Lower lobe of right lung (tissue), 2 donors: ENCODE data around the gene FBXO17. TPM values are rescaled to one million over a fixed set of nuclear protein-coding genes. Genes with fewer than 3 reads are reported as not detected.

Source experiments
- ATAC-seq, 2 donors: fragments of 200-7000 bp; cut with Tn5 transposase; one replicate each; pipeline ENCODE4 v1.9.1; 2020 to 2022; ENCODE audit warnings: mild to moderate bottlenecking in 2 of 2, moderate library complexity in 2 of 2
- DNase-seq: peaks from one replicate; pipeline ENCODE4 v3.0.0-alpha.2; 2020
- H3K27ac ChIP-seq: fragments of 200-600 bp; one replicate; pipeline ENCODE4 v1.8.0; 2022
- H3K27me3 ChIP-seq: fragments of 200-600 bp; one replicate; pipeline ENCODE4 v1.8.0; 2022; ENCODE audit warnings: low read depth
- H3K36me3 ChIP-seq: fragments of 200-600 bp; one replicate; pipeline ENCODE4 v1.8.0; 2022; ENCODE audit warnings: mild to moderate bottlenecking
- H3K4me1 ChIP-seq: fragments of 200-600 bp; one replicate; pipeline ENCODE4 v1.8.0; 2022
- H3K4me3 ChIP-seq: fragments of 200-600 bp; one replicate; pipeline ENCODE4 v1.8.0; 2022; ENCODE audit warnings: mild to moderate bottlenecking
- H3K9me3 ChIP-seq: fragments of 200-600 bp; one replicate; pipeline ENCODE4 v1.8.0; 2022
- CTCF ChIP-seq: fragments of 200-600 bp; IDR thresholded peaks from one replicate; pipeline ENCODE4 v1.8.0; 2022; ENCODE audit warnings: antibody characterized with exemption, mild to moderate bottlenecking
- intact Hi-C: fragments of 100-400 bp; cut with DNase I; formaldehyde crosslinking; loops from one replicate; pipeline ENCODE4 v1.11.0; 2022
- total RNA-seq: library from RNA; stranded (reverse); fragmentation: NEBNext Ultra II Directional; extraction: Animal tissue kit (Norgen Biotek cat#: 25700); gene quantifications from one replicate; pipeline ENCODE4 v1.2.1, GENCODE V29; 2021
- donor health status: DM: no; HTN: yes; CAD: no; lungs with severe emphysema.

The FBXO17 gene
- total RNA-seq, 1 donor from 2014 or later = 10.5 TPM

- DNase-seq = no peak
Observed at GRCh38 chr19:38933544-38933943, 42.0 kb downstream of the FBXO17 start.

GRCh38 chr19:38932425-38933179 is 42.9 kb downstream of the FBXO17 start:
- H3K4me3 ChIP-seq = no peak overlapping the region
- ATAC-seq = no peak
- peaks cover 30% of the 10 kb centered on the region for H3K4me1 ChIP-seq
- peak; percentile 26 for TF ChIP-seq CTCF
- H3K36me3 ChIP-seq = peaks cover 22% of the 10 kb centered on the region
- H3K27me3 ChIP-seq = no peaks in the 10 kb centered on the region
- H3K9me3 ChIP-seq = peaks cover 3% of the 10 kb centered on the region
- intact Hi-C loops = no loop called here
- DNase-seq = no peak
- no peak overlapping the region for H3K27ac ChIP-seq

More at GRCh38 chr19:38933544-38933943, 42.0 kb downstream of the FBXO17 start:
- no peak for ATAC-seq
- H3K27ac ChIP-seq = no peak overlapping the region
- intact Hi-C loops = no loop called here
- peaks cover 30% of the 10 kb centered on the region for H3K4me1 ChIP-seq
- no peak overlapping the region for H3K4me3 ChIP-seq
- peaks cover 3% of the 10 kb centered on the region for H3K9me3 ChIP-seq
- H3K36me3 ChIP-seq = peaks cover 22% of the 10 kb centered on the region
- TF ChIP-seq CTCF = no peak
- H3K27me3 ChIP-seq = no peaks in the 10 kb centered on the region

GRCh38 chr19:38931521-38931793 is 44.1 kb downstream of the FBXO17 start:
- Histone ChIP-seq H3K27me3 (no peaks in the 10 kb centered on the region), H3K36me3 (peaks cover 22% of the 10 kb centered on the region), H3K9me3 (peaks cover 3% of the 10 kb centered on the region), H3K27ac (peak overlapping the region; percentile 92), H3K4me3 (peak overlapping the region; percentile 89), H3K4me1 (peaks cover 30% of the 10 kb centered on the region)
- intact Hi-C loops = no loop called here
- no peak for TF ChIP-seq CTCF
- ATAC-seq (no peak), DNase-seq (no peak)

- H3K27me3 ChIP-seq = no peaks in the 10 kb centered on the region
- peak; percentile 99 for DNase-seq
- peaks cover 3% of the 10 kb centered on the region for H3K9me3 ChIP-seq
- H3K4me1 ChIP-seq = peaks cover 30% of the 10 kb centered on the region
- TF ChIP-seq CTCF = no peak
- peak within 1 kb of the TSS; percentile 92 for H3K27ac ChIP-seq
- peak; percentile 98 to 99 for ATAC-seq
- peak within 1 kb of the TSS; percentile 89 for H3K4me3 ChIP-seq
- peaks cover 24% of the 10 kb centered on the region for H3K36me3 ChIP-seq
- intact Hi-C loops = no loop called here
Observed at GRCh38 chr19:38930776-38931520, 44.6 kb downstream of the FBXO17 start, which contains the start of gene MRPS12. Gene MRPS12 (plus strand): TSS chr19:38930944. CDS start chr19:38931295, 351 bp downstream.

- H3K4me3 ChIP-seq = peak within 1 kb of the TSS; percentile 89
- peaks cover 32% of the 10 kb centered on the region for H3K36me3 ChIP-seq
- H3K9me3 ChIP-seq = no peaks in the 10 kb centered on the region
- peak; percentile 100 for TF ChIP-seq CTCF
- DNase-seq (peak; percentile 95), ATAC-seq (peak; percentile 95 to 96)
- intact Hi-C loops = no loop called here
- no peaks in the 10 kb centered on the region for H3K27me3 ChIP-seq
- H3K4me1 ChIP-seq = peaks cover 30% of the 10 kb centered on the region
- H3K27ac ChIP-seq = peak within 1 kb of the TSS; percentile 92
Observed at GRCh38 chr19:38929929-38930775, 45.4 kb downstream of the FBXO17 start, which contains the start of gene SARS2. Gene SARS2 (minus strand): TSS chr19:38930763. CDS start chr19:38930736, 27 bp downstream.
